ENCODE data around the gene DNASE1L1. TPM values are rescaled to one million over a fixed set of nuclear protein-coding genes. Genes with fewer than 3 reads are reported as not detected.
"Not testable (repeated sequence)": the region's sequence is repeated elsewhere in the genome, so short reads cannot be mapped to it uniquely, and the experiment has no call there.

DNASE1L1 gene
- total and polyA plus RNA-seq, 12 donors = 9.3 to 101 (median 45.3) TPM

DNA sequence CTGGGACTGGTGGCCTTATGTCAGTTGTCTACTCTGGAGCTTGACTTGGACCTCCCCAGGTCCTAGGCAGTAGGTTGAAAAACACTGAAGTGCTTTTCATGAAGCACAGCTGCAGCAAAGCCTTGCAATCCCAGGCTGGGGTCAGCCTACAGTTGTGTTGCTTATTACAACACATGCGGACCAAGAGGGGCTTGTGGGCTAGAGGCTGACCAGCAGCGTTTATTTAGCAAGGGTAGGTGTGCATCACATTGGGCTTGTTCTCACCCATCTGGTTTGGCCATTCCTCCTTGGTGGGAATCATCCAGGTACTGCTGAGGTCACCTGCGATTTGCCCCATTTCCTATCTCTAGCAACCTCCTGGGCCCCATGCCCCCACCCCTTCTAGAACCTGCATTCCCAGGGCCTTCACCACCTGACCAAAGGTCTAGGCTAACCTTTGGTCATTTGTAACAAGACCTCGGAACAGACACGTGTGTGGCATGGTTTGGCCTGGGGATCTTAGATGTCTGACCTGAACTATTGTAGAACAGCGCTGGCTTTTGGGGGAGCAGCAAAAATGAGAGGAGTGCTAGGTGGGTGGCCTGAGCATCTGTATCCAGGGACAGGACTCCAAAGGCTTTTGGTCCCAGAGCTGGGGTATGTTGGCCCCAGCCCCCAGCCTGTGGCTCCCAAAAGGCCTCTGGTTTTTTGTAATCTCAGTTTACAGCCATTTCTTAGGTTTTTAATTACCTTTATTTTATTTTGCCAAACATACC lies 7.8 kb downstream of the DNASE1L1 start:
- H3K27ac ChIP-seq = peak overlapping the region in 2 of 5 donors; percentile 5 to 34
- peaks cover 0 to 8% of the 10 kb centered on the region in 2 donors for H3K4me1 ChIP-seq (replicated peaks in 1 of 2)
- DNase-seq = peak in 1 of 7 donors; percentile 26
- H3K9me3 ChIP-seq (replicated peaks in 1 of 3) = no peaks in the 10 kb centered on the region
- 44 to 66% (median 59%) methylated on average over 6 of the region's 6 CpGs; no CpG with 5 or more reads in 1 of the 4 donors for WGBS, 4 donors
- TF ChIP-seq POLR2A (IDR thresholded peaks at IDR 0.05) = peak; percentile 10 to 31
- TF ChIP-seq, protein P1, sequence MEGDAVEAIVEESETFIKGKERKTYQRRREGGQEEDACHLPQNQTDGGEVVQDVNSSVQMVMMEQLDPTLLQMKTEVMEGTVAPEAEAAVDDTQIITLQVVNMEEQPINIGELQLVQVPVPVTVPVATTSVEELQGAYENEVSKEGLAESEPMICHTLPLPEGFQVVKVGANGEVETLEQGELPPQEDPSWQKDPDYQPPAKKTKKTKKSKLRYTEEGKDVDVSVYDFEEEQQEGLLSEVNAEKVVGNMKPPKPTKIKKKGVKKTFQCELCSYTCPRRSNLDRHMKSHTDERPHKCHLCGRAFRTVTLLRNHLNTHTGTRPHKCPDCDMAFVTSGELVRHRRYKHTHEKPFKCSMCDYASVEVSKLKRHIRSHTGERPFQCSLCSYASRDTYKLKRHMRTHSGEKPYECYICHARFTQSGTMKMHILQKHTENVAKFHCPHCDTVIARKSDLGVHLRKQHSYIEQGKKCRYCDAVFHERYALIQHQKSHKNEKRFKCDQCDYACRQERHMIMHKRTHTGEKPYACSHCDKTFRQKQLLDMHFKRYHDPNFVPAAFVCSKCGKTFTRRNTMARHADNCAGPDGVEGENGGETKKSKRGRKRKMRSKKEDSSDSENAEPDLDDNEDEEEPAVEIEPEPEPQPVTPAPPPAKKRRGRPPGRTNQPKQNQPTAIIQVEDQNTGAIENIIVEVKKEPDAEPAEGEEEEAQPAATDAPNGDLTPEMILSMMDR (IDR thresholded peaks at IDR 0.05) = no peak
- H3K4me3 ChIP-seq = no peak overlapping the region
- intact Hi-C loops (cut with DNase I) = no loop called here
- H3K36me3 ChIP-seq (replicated peaks in 1 of 2) = peaks cover 0 to 23% of the 10 kb centered on the region in 2 donors
- H3K27me3 ChIP-seq = no peaks in the 10 kb centered on the region

DNA sequence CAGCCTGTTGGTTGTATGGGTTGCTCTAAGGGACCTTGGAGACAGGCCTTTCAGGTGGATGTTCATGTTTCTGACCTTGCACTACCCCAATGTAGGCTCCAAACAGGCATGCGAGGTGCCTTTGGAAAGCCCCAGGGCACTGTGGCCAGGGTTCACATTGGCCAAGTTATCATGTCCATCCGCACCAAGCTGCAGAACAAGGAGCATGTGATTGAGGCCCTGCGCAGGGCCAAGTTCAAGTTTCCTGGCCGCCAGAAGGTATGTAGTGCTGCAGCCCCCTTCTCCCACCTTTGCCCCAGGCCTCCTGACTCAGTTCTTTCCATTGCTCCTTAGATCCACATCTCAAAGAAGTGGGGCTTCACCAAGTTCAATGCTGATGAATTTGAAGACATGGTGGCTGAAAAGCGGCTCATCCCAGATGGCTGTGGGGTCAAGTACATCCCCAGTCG lies 8.7 kb downstream of the DNASE1L1 start:
- DNase-seq; H3K9me3 ChIP-seq (replicated peaks in 1 of 3); H3K4me3 ChIP-seq; intact Hi-C loops (cut with DNase I); H3K4me1 ChIP-seq (replicated peaks in 1 of 2); H3K27me3 ChIP-seq: not testable (repeated sequence)
- H3K27ac ChIP-seq = peak overlapping the region in 3 of 5 donors; percentile 15 to 98 (median 98)
- H3K36me3 ChIP-seq (replicated peaks in 1 of 2) = peaks cover 0 to 23% of the 10 kb centered on the region in 2 donors
- 65 to 76% (median 69%) methylated on average over 3 to 6 of the region's 6 CpGs for WGBS, 4 donors

DNA sequence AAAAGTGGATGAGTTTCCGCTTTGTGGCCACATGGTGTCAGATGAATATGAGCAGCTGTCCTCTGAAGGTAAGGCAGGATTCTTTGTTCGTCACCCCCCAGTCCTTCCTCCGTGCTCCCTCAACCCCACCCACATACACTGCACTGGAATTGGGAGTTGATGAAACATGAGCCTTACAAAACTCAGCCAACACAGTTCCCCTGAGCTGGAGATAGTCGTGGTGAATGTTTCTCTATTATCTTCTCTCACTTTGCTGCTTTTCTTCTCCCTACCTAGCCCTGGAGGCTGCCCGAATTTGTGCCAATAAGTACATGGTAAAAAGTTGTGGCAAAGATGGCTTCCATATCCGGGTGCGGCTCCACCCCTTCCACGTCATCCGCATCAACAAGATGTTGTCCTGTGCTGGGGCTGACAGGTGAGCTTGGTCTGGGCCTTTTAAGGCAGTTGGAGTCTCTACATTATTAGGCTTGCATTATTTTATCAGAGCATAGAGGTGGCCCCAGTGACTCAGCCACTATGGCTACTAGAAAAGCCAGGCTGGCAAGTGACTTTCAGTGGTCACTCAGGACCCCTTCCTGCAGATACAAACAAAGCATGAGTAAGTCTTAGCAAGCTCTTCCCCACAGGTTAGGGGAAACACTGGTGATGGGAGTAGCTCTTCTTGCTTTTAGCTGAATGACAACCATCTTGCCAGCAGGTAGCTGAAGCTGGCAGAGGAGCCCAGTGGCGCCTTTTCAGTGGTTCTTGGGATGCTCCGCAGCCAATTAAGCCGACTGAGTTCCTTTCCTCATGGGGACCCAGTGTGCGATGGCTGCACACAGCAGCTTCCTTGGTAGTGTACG lies 9.3 kb downstream of the DNASE1L1 start:
- no peaks in the 10 kb centered on the region for H3K9me3 ChIP-seq (replicated peaks in 1 of 3)
- no peaks in the 10 kb centered on the region for H3K27me3 ChIP-seq
- TF ChIP-seq POLR2A (IDR thresholded peaks at IDR 0.05) = no peak
- TF ChIP-seq, protein P1 (IDR thresholded peaks at IDR 0.05) = no peak
- H3K36me3 ChIP-seq (replicated peaks in 1 of 2) = peaks cover 0 to 23% of the 10 kb centered on the region in 2 donors
- peak overlapping the region in 4 of 5 donors; percentile 15 to 99 (median 98) for H3K27ac ChIP-seq
- WGBS, 4 donors = 9 to 69% (median 47%) methylated on average over 4 to 14 of the region's 14 CpGs
- intact Hi-C loops (cut with DNase I) = loop anchor here in 1 of 2 donors (5.0 kb wide), 1 partner anchor 133 kb away; no protein-coding TSS in a partner anchor
- peaks cover 0 to 8% of the 10 kb centered on the region in 2 donors for H3K4me1 ChIP-seq (replicated peaks in 1 of 2)
- peak overlapping the region in 2 of 4 donors; percentile 59 to 86 for H3K4me3 ChIP-seq
- no peak for DNase-seq

DNA sequence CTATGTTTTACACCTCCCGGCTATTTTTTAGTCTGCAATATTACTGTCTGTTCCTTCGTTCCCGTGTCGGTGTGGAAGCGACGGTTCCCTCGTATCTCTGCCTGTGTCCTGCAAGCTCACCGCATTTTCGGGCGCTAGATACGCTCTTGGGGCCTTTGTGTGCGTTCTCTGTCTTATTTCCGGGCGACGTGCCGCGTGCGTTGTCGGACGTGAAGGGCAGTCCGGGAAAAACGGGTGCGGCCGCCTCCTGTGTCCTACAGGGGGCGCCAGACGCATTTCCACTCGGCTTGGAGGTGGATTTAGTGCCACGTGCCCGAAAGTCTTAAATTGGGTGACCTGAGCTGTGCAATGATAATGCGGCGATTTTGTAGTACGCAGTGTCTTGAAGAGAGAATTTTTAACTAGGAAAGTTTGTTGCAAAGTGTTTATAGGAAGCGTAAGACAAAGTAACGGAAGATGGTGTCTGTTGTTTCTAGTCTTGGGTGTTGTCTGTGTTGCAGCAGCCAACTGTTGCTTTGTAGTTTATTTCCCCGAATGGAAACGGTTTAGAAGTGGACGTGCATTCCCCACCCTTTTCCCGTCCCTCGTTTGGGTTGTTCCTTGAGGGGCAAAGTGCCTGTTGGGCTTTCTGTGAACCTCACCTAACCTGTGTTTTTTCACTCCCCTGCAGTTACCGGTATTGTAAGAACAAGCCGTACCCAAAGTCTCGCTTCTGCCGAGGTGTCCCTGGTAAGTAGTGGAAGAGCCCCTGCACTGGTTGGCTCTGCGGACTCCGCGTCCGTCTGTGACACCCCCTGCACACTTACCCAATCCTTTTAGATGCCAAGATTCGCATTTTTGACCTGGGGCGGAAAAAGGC lies 10.2 kb downstream of the DNASE1L1 start:
- Histone ChIP-seq H3K36me3 (replicated peaks in 1 of 2) (peaks cover 0 to 23% of the 10 kb centered on the region in 2 donors), H3K4me3 (peak overlapping the region; percentile 42 to 86 (median 62)), H3K4me1 (replicated peaks in 1 of 2) (peaks cover 0 to 8% of the 10 kb centered on the region in 2 donors), H3K27ac (peak overlapping the region; percentile 88 to 99 (median 98)), H3K9me3 (replicated peaks in 1 of 3) (no peaks in the 10 kb centered on the region), H3K27me3 (no peaks in the 10 kb centered on the region)
- DNase-seq = peak; percentile 83 to 96 (median 92)
- 0 to 39% (median 15%) methylated on average over 31 to 49 of the region's 49 CpGs for WGBS, 4 donors
- TF ChIP-seq, protein P1 (IDR thresholded peaks at IDR 0.05) = peak; percentile 52 to 85 (median 78)
- no peak for TF ChIP-seq POLR2A (IDR thresholded peaks at IDR 0.05)
- intact Hi-C loops (cut with DNase I) = loop anchor here in 1 of 2 donors (5.0 kb wide), 1 partner anchor 133 kb away; no protein-coding TSS in a partner anchor
